Esophagus muscularis mucosa (tissue), 3 donors: ENCODE measurements around the gene PIGC.

Source experiments
- POLR2A ChIP-seq: fragments of 450-650 bp; IDR thresholded peaks from one replicate; pipeline ENCODE4 v1.6.1; 2017; ENCODE audit warnings: antibody characterized with exemption, moderate library complexity, mild to moderate bottlenecking, low read depth
- POLR2AphosphoS5 ChIP-seq, 2 donors: sonication (generic); formaldehyde crosslinking; IDR thresholded peaks; one replicate each; pipeline ENCODE4 v1.6.1; 2017; ENCODE audit warnings: antibody characterized with exemption in 2 of 2
- TF ChIP-seq, protein P1 (sequence below), 3 experiments: fragments of 200-600 bp in 2 of 3; fragments of 450-650 bp in 1 of 3; sonication (generic) in 2 of 3; IDR thresholded peaks; one replicate each; pipeline ENCODE4 v1.5.1; 2017 to 2019; ENCODE audit warnings: antibody characterized with exemption in 3 of 3, mild to moderate bottlenecking in 2 of 3, moderate library complexity in 1 of 3

DNA sequence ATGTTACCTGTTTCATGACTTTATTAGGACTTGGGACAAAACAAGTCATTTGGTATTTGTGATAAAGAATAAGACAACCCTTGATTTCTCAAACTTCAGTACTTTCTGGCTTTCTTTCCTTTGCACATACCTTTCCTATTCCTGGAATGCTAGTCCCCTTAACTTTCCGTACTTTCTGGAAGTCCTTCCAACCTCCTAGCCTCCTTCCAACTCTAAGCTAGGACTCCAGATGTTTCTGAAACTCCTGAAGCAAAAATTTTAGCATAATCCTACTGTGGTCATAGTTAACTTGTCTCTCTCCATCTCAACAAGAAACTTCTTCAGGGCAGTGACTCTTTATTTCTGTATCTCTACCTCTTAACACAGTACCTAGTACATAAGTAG is 43.2 kb downstream of the PIGC start:
- TF ChIP-seq, protein P1, sequence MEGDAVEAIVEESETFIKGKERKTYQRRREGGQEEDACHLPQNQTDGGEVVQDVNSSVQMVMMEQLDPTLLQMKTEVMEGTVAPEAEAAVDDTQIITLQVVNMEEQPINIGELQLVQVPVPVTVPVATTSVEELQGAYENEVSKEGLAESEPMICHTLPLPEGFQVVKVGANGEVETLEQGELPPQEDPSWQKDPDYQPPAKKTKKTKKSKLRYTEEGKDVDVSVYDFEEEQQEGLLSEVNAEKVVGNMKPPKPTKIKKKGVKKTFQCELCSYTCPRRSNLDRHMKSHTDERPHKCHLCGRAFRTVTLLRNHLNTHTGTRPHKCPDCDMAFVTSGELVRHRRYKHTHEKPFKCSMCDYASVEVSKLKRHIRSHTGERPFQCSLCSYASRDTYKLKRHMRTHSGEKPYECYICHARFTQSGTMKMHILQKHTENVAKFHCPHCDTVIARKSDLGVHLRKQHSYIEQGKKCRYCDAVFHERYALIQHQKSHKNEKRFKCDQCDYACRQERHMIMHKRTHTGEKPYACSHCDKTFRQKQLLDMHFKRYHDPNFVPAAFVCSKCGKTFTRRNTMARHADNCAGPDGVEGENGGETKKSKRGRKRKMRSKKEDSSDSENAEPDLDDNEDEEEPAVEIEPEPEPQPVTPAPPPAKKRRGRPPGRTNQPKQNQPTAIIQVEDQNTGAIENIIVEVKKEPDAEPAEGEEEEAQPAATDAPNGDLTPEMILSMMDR (IDR thresholded peaks at IDR 0.05), result no peak
- TF ChIP-seq POLR2AphosphoS5 (IDR thresholded peaks at IDR 0.05), result no peak
- TF ChIP-seq POLR2A, result no peak
